GM18951 (cell line): ENCODE measurements around the gene SPAST.
"Not testable (repeated sequence)": the region's sequence is repeated elsewhere in the genome, so short reads cannot be mapped to it uniquely, and the experiment has no call there.

Experiments
- POLR2A ChIP-seq: IDR thresholded peaks from 4 replicates; pipeline ENCODE4 v1.6.1; 2011; ENCODE audit warnings: mild to moderate bottlenecking; ENCODE audit not compliant: insufficient read length, insufficient read depth; ENCODE audit errors: extremely low read depth
- in situ Hi-C: fragments of 300-500 bp; cut with MboI; formaldehyde crosslinking; loops from one replicate; pipeline ENCODE4 v1.12.0; 2022; ENCODE audit warnings: low sequenced_read_pairs, mixed read lengths, inconsistent platforms; ENCODE audit not compliant: unreplicated experiment

Gene SPAST

DNA sequence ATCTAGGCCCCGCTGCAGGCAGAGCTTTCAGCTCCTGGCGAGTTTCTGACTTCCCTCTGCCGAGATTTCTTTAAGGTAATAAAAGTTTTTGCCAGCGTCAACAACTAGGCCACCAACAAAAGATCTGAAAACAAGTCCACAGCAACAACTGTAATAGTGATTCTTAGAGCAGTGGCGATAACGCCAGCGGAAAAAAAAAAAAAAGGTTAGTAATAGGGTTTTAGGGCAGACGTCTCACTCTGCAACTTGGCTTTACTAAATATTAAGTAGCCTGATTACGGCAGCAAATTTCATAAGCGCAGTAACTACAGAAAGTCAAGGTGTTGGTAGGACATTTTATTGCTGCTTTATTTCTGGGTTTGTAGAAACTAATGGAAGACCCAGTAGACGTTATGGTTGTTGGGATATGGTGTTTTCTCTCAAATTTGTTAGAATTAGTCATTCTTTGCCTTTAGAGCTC lies 102.8 kb downstream of the SPAST start:
- no peak for TF ChIP-seq POLR2A
- in situ Hi-C loops = no loop called here

GRCh38 chr2:32168513-32168912 lies 105.2 kb downstream of the SPAST start:
- in situ Hi-C loops = no loop called here
- no peak for TF ChIP-seq POLR2A

DNA sequence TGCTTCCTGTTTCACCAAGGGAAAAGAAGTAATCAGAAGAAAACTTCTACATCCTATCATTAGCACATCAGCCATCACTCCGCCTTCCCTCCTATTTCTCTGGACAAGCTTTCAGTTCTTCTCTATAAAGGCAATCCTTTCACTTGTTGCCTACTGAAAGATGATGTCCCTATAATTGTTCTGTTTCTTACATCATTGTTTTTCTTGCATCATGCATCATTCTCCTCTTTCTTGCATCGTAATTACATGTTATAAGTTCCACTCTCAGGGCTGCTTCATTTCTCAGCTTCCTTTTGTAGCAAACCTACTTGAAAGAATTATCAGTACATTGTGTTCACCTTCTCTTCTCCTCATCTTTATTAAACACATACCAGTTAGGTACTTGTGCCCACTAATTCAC lies 109.5 kb downstream of the SPAST start:
- TF ChIP-seq POLR2A = no peak

DNA sequence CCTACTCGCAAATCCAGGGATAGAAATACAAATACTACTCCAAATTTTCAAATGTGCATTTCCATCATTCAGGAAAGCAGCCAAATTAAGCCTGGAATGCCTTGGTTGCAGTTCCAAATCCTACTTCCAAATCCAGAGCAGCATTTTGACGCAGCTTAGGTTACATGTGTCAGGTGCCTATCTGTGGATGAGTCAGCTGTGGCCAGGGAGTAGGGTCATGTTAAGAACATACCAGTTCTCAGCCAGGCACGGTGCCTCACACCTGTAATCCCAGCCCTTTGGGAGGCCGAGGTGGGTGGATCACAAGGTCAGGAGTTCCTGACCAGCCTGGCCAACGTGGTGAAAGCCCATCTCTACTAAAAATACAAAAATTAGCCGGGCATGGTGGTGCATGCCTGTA lies 119.3 kb downstream of the SPAST start:
- in situ Hi-C loops = no loop called here
- no peak for TF ChIP-seq POLR2A

More for the DNA sequence above, 109.5 kb downstream of the SPAST start:
- in situ Hi-C loops = no loop called here

DNA sequence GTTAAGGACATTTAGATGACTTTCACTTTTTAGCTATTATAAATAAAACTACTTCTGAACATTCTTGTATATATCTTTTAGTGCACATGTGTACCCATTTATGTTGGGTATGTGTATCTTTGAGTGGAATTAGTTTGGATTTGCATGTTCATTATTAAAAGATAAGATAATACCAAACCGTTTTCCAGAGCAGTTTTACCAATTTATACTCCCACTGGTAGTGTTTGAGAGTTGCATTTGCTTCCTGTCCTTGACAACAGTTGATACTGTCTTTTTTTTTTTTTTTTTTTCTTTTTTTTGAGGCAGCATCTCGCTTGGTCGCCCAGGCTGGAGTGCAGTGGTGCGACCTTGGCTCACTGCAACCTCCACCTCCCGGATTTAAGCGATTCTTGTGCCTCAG lies 125.7 kb downstream of the SPAST start:
- in situ Hi-C loops = no loop called here
- no peak for TF ChIP-seq POLR2A

GRCh38 chr2:32192418-32192817 lies 129.1 kb downstream of the SPAST start:
- no peak for TF ChIP-seq POLR2A
- in situ Hi-C loops = no loop called here

DNA sequence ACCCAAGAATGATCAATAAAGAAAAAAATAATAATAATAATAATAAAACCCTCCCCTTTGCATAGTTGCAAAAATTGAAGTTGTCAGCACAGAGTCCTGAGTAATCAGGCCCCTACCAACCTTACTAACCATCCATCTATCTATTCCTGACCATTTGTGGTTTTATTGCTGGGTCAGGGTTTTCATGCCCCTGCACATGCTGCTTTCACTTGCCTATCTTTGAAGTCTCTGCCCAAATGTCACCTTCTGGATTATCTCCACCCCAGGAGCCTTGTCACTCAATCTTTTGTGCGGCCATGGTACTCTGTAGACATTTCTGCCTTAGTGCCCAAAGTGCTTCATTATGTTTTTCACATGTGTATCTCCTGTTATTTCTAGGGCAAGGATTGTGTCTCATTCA lies 137.5 kb downstream of the SPAST start:
- TF ChIP-seq POLR2A = no peak
- in situ Hi-C loops = no loop called here

DNA sequence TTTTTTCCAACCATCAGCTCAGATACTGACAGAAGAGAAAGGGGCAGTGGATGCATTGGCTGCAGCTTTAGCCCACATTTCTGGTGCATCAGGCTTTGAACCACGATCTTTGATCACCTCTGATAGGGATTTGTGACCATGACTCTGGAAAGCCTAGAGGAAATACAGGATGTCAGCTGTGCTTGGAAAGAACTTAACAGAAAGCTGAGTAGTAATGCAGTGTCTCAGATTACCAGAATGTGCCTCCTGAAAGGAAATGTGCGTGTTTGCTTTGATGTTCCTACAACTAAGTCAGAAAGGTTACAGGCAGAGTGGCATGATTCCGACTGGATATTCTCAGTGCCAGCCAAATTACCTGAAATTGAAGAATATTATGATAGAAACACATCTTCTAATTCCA lies 140.1 kb downstream of the SPAST start:
- in situ Hi-C loops = not testable (repeated sequence)
